Brain microvascular endothelial cell (primary cell): ENCODE measurements around the gene TSPAN1.

Source experiments
- DNase-seq: peaks from one replicate; pipeline ENCODE4 v3.0.0-alpha.2; 2020
- H3K27ac ChIP-seq: fragments of 250-450 bp; sonication (Bioruptor Pico); 2 replicates; pipeline ENCODE4 v1.5.1; 2020; ENCODE audit warnings: mild to moderate bottlenecking, moderate library complexity
- H3K27me3 ChIP-seq: fragments of 250-450 bp; sonication (Bioruptor Pico); replicated peaks from 2 replicates; pipeline ENCODE4 v1.5.1; 2020; ENCODE audit warnings: mild to moderate bottlenecking
- H3K36me3 ChIP-seq: fragments of 250-450 bp; sonication (Bioruptor Pico); replicated peaks from 2 replicates; pipeline ENCODE4 v1.5.1; 2020; ENCODE audit warnings: mild to moderate bottlenecking
- H3K4me3 ChIP-seq: 2 replicates; pipeline ENCODE4 v1.5.1; 2011; ENCODE audit warnings: low read depth, mild to moderate bottlenecking, control low read depth, low read length, moderate library complexity
- in situ Hi-C: cut with HindIII; loops from 2 replicates; pipeline ENCODE4 v1.10.0; 2017; ENCODE audit warnings: low sequenced_read_pairs, low pct_ligation_motif_present
- TF ChIP-seq, protein P1 (sequence below): IDR thresholded peaks from 2 replicates; pipeline ENCODE4 v1.5.1; 2011; ENCODE audit warnings: low read depth, mild to moderate bottlenecking, moderate library complexity, low read length, control low read depth, inconsistent platforms; ENCODE audit errors: missing control alignments

The TSPAN1 gene

DNA sequence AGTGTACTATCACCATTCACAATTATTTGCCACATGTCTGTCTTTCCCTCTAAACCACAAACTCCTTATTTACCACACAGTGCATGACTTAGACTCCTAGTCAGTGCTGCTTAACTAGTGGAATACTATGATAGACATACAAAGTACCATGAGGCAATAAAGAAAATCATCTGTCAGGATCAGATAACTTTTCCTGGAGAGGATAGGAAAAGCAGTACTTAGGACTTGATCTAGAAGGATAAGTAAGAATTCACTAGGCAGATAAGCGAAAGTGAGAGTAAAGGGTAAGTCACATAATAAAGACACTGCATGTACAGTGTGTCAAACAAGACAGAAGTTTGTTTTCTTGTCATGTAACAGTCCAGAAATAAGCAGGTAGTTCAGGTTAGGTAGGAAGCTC lies 21.2 kb upstream of the TSPAN1 start:
- DNase-seq = no peak
- Histone ChIP-seq H3K36me3 (no peaks in the 10 kb centered on the region), H3K27me3 (no peaks in the 10 kb centered on the region), H3K27ac (no peak overlapping the region), H3K4me3 (no peak overlapping the region)
- TF ChIP-seq, protein P1, sequence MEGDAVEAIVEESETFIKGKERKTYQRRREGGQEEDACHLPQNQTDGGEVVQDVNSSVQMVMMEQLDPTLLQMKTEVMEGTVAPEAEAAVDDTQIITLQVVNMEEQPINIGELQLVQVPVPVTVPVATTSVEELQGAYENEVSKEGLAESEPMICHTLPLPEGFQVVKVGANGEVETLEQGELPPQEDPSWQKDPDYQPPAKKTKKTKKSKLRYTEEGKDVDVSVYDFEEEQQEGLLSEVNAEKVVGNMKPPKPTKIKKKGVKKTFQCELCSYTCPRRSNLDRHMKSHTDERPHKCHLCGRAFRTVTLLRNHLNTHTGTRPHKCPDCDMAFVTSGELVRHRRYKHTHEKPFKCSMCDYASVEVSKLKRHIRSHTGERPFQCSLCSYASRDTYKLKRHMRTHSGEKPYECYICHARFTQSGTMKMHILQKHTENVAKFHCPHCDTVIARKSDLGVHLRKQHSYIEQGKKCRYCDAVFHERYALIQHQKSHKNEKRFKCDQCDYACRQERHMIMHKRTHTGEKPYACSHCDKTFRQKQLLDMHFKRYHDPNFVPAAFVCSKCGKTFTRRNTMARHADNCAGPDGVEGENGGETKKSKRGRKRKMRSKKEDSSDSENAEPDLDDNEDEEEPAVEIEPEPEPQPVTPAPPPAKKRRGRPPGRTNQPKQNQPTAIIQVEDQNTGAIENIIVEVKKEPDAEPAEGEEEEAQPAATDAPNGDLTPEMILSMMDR = no peak
- in situ Hi-C loops = no loop called here

DNA sequence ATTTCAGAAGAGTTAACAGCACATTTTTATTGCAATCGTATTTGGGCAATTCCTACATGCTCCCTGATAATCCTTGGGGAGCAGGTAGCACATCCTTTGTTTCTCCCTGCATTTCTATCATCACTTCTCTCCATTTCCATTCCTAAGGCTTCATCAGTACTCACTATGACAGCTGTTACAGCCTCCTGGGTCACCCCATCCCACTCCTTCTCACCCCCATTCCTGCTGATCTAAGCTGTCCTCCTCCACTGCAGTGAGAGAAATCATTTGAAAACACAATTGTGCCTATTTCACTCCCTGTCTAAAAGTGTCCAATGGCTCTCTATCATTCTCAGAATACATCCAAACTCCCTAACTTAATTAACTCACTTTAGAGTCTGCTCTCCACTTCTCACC lies 17.0 kb upstream of the TSPAN1 start:
- in situ Hi-C loops = no loop called here
- no peak for DNase-seq
- no peak overlapping the region for H3K27ac ChIP-seq
- H3K36me3 ChIP-seq = no peaks in the 10 kb centered on the region
- TF ChIP-seq, protein P1 = no peak
- no peak overlapping the region for H3K4me3 ChIP-seq
- no peaks in the 10 kb centered on the region for H3K27me3 ChIP-seq

DNA sequence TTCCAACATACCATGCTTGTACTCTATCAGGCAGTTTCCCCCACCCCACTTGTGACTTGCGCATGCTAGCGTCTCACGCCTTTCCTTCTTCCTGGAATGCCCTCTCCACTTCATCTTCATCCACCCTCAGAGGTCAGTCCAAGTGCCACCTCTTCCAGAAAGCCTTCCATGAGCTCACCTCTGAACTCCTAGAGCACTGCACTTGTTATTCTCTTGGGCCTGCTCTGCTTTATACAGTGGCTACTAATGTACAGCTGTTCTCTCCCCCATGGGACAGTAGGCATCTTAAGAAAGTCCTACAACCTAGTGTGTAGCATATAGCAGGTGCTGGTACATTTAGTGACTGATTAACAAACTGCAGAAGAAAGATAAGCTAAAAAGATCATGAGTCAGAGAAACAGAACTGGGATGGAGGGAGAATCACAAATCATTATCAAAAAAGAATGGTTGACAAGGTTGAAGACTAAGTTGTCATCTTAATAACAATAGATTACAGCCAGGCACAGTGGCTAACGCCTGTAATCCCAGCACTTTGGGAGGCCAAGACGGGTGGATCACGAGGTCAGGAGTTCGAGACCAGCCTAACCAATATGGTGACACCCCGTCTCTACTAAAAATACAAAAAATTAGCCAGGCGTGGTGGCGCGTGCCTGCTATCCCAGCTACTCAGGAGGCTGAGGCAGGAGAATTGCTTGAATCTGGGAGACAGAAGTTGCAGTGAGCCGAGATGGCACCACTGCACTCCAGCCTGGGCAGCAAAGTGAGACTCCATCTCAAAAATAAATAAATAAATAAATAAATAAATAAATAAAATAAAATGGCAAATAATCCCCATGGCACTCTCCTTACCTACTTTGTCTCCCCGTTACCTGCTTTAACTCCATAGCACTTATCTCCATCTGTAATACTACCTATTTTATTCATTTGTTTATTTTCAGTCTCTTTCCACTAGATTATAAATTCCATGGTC lies 16.3 kb upstream of the TSPAN1 start:
- TF ChIP-seq, protein P1 = no peak
- in situ Hi-C loops = no loop called here
- Histone ChIP-seq H3K27ac (no peak overlapping the region), H3K27me3 (no peaks in the 10 kb centered on the region), H3K4me3 (no peak overlapping the region), H3K36me3 (no peaks in the 10 kb centered on the region)
- no peak for DNase-seq

DNA sequence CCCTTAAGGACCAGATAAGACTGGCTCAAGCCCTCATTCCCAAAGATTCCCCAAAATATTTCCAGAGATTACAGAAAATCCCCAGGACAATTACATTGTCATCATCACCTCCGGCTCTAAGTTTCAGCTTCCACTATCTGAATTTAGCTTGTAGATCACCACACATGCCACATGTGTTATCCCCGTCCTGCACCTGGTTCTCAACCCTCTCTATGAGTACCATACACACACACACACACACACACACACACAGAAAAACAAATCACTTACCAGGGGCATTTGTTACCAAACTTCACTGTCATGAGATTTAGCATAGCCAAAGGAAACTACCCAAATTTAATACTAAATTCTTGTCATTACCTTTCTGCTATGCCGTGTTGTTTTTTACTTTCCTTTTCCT lies 15.4 kb upstream of the TSPAN1 start:
- H3K27ac ChIP-seq = no peak overlapping the region
- in situ Hi-C loops = no loop called here
- DNase-seq = no peak
- H3K4me3 ChIP-seq = no peak overlapping the region
- TF ChIP-seq, protein P1 = no peak
- H3K36me3 ChIP-seq = no peaks in the 10 kb centered on the region
- H3K27me3 ChIP-seq = no peaks in the 10 kb centered on the region

DNA sequence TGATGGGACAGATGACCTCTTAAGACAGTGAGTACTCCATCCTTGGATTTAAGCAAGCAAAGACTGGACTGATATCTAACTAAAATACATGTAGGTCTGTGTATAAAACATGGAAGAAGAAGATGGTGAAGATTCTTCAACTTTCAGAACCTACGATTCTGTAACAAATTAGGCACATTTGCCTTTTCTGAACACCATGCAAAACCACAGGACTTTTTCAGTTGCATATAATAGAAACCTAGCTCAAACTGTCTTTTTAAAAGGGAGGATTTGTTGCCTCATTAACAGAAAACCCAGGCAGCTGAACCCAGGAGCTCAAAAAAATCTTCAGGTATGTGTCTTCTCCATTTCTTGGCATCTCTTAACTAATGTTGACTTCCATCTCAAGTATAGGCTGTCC lies 14.7 kb upstream of the TSPAN1 start:
- TF ChIP-seq, protein P1 = no peak
- Histone ChIP-seq H3K27ac (no peak overlapping the region), H3K4me3 (no peak overlapping the region), H3K27me3 (no peaks in the 10 kb centered on the region), H3K36me3 (no peaks in the 10 kb centered on the region)
- DNase-seq = no peak
- in situ Hi-C loops = no loop called here
